IPS-NIHi7 (cell line): Measurements from ENCODE around the gene ZMYM4.
A peak's percentile ranks its signal among the peaks of the same experiment; 100 is the strongest.

ENCODE experiments used
- DNase-seq: peaks from one replicate; pipeline ENCODE4 v3.0.0; 2012; ENCODE audit warnings: mixed read lengths; ENCODE audit errors: extremely low spot score

ZMYM4 gene

GRCh38 chr1:35406103-35406502 is 137.6 kb downstream of the ZMYM4 start:
- no peak for DNase-seq

GRCh38 chr1:35407743-35408142 is 139.2 kb downstream of the ZMYM4 start:
- no peak for DNase-seq

- no peak for DNase-seq
Measured at GRCh38 chr1:35408925-35409324, 140.4 kb downstream of the ZMYM4 start.

- DNase-seq, result no peak
Measured at GRCh38 chr1:35426097-35426586, 157.6 kb downstream of the ZMYM4 start.

GRCh38 chr1:35428360-35428759 is 159.9 kb downstream of the ZMYM4 start:
- no peak for DNase-seq

- DNase-seq, result no peak
Measured at GRCh38 chr1:35430762-35431161, 162.3 kb downstream of the ZMYM4 start.

- no peak for DNase-seq
Measured at GRCh38 chr1:35431173-35431599, 162.7 kb downstream of the ZMYM4 start.

GRCh38 chr1:35432231-35432630 is 163.7 kb downstream of the ZMYM4 start:
- DNase-seq, result no peak

- no peak for DNase-seq
Measured at GRCh38 chr1:35433714-35434113, 165.2 kb downstream of the ZMYM4 start.

GRCh38 chr1:35434703-35435102 is 166.2 kb downstream of the ZMYM4 start:
- DNase-seq, result no peak

- no peak for DNase-seq
Measured at GRCh38 chr1:35436078-35436477, 167.6 kb downstream of the ZMYM4 start.

- DNase-seq, result no peak
Measured at GRCh38 chr1:35437200-35437599, 168.7 kb downstream of the ZMYM4 start.

- no peak for DNase-seq
Measured at GRCh38 chr1:35439626-35440025, 171.1 kb downstream of the ZMYM4 start.

- no peak for DNase-seq
Measured at GRCh38 chr1:35441926-35442579, 173.5 kb downstream of the ZMYM4 start.

GRCh38 chr1:35442734-35443133 is 174.2 kb downstream of the ZMYM4 start:
- DNase-seq, result no peak

- DNase-seq, result peak; percentile 53
Measured at GRCh38 chr1:35443768-35444518, 175.4 kb downstream of the ZMYM4 start.

- no peak for DNase-seq
Measured at GRCh38 chr1:35444519-35444774, 175.9 kb downstream of the ZMYM4 start.

- DNase-seq, result no peak
Measured at GRCh38 chr1:35447278-35447677, 178.8 kb downstream of the ZMYM4 start.

- no peak for DNase-seq
Measured at GRCh38 chr1:35448344-35448801, 179.9 kb downstream of the ZMYM4 start.

GRCh38 chr1:35449334-35450008 is 181.0 kb downstream of the ZMYM4 start:
- no peak for DNase-seq

- peak; percentile 86 for DNase-seq
Measured at GRCh38 chr1:35451125-35451528, 182.6 kb downstream of the ZMYM4 start.

GRCh38 chr1:35452106-35452774 is 183.7 kb downstream of the ZMYM4 start:
- no peak for DNase-seq
